Cardiac muscle cell (in vitro differentiated cells and primary cell): ENCODE measurements around the gene BBS12. TPM values are rescaled to one million over a fixed set of nuclear protein-coding genes. Genes with fewer than 3 reads are reported as not detected.

Source experiments
- DNase-seq, 2 donors: peaks; one replicate each; pipeline versions ENCODE4 v3.0.0 to v3.0.0-alpha.2; 2010 to 2017; ENCODE audit warnings: low read depth in 1 of 2, low spot score in 1 of 2
- H3K27ac ChIP-seq: fragments of 200-600 bp; sonication (generic); 2 replicates; pipeline ENCODE4 v1.5.1; 2016
- H3K27me3 ChIP-seq: fragments of 200-600 bp; sonication (generic); 2 replicates; pipeline ENCODE4 v1.6.0; 2016; ENCODE audit warnings: control low read depth
- H3K36me3 ChIP-seq: fragments of 200-600 bp; sonication (generic); 2 replicates; pipeline ENCODE4 v1.5.1; 2016; ENCODE audit warnings: control low read depth
- H3K4me1 ChIP-seq: fragments of 200-600 bp; sonication (generic); 2 replicates; pipeline ENCODE4 v1.8.1; 2017; ENCODE audit warnings: low read depth, mild to moderate bottlenecking, mixed run types
- H3K4me3 ChIP-seq: fragments of 200-600 bp; sonication (generic); 2 replicates; pipeline ENCODE4 v1.5.1; 2016; ENCODE audit warnings: mild to moderate bottlenecking
- H3K9me3 ChIP-seq: fragments of 200-600 bp; sonication (generic); 2 replicates; pipeline ENCODE4 v1.5.1; 2017; ENCODE audit warnings: low read depth, mild to moderate bottlenecking, control low read depth
- CTCF ChIP-seq: IDR thresholded peaks from 2 replicates; pipeline ENCODE4 v1.5.1; 2012; ENCODE audit warnings: low read depth, mild to moderate bottlenecking, low read length
- polyA plus RNA-seq: library from polyadenylated mRNA; unstranded; fragments of >200 nt; fragmentation: Nextera tagmentation; extraction: Ambion mirVana; gene quantifications from 2 replicates; pipeline ENCODE4 v1.2.1, GENCODE V29; 2016
- total RNA-seq: library from RNA; depleted of rRNA; stranded (reverse); fragments of >200 nt; gene quantifications from 2 replicates; pipeline ENCODE4 v1.2.3, GENCODE V29; 2016

Gene BBS12
- total and polyA plus RNA-seq, 2 experiments from 2014 or later = 4.9 to 7.4 TPM

GRCh38 chr4:122765692-122766352 is 33.3 kb downstream of the BBS12 start:
- Histone ChIP-seq H3K27ac (no peak overlapping the region), H3K36me3 (no peaks in the 10 kb centered on the region), H3K9me3 (no peaks in the 10 kb centered on the region), H3K4me1 (no peaks in the 10 kb centered on the region), H3K4me3 (no peak overlapping the region), H3K27me3 (no peaks in the 10 kb centered on the region)
- DNase-seq = peak in 1 of 2 donors; percentile 82
- no peak for TF ChIP-seq CTCF

GRCh38 chr4:122766353-122766705 is 33.8 kb downstream of the BBS12 start:
- DNase-seq = no peak
- Histone ChIP-seq H3K36me3 (no peaks in the 10 kb centered on the region), H3K4me1 (no peaks in the 10 kb centered on the region), H3K27ac (no peak overlapping the region), H3K9me3 (no peaks in the 10 kb centered on the region), H3K27me3 (no peaks in the 10 kb centered on the region), H3K4me3 (no peak overlapping the region)
- no peak for TF ChIP-seq CTCF

GRCh38 chr4:122766950-122767349 is 34.4 kb downstream of the BBS12 start:
- H3K9me3 ChIP-seq = no peaks in the 10 kb centered on the region
- TF ChIP-seq CTCF = no peak
- no peak overlapping the region for H3K27ac ChIP-seq
- no peaks in the 10 kb centered on the region for H3K36me3 ChIP-seq
- no peak for DNase-seq
- H3K27me3 ChIP-seq = no peaks in the 10 kb centered on the region
- no peak overlapping the region for H3K4me3 ChIP-seq
- H3K4me1 ChIP-seq = no peaks in the 10 kb centered on the region

- no peaks in the 10 kb centered on the region for H3K9me3 ChIP-seq
- H3K4me3 ChIP-seq = no peak overlapping the region
- no peak overlapping the region for H3K27ac ChIP-seq
- DNase-seq = no peak
- TF ChIP-seq CTCF = no peak
- no peaks in the 10 kb centered on the region for H3K27me3 ChIP-seq
- no peaks in the 10 kb centered on the region for H3K36me3 ChIP-seq
- H3K4me1 ChIP-seq = no peaks in the 10 kb centered on the region
These were observed 39.2 kb downstream of the BBS12 start for GRCh38 chr4:122771724-122772123.

- Histone ChIP-seq H3K4me3 (no peak overlapping the region), H3K9me3 (no peaks in the 10 kb centered on the region), H3K4me1 (no peaks in the 10 kb centered on the region), H3K36me3 (no peaks in the 10 kb centered on the region), H3K27me3 (no peaks in the 10 kb centered on the region), H3K27ac (no peak overlapping the region)
- TF ChIP-seq CTCF = no peak
- peak in 1 of 2 donors; percentile 39 for DNase-seq
These were observed 39.8 kb downstream of the BBS12 start for GRCh38 chr4:122772311-122772710.

GRCh38 chr4:122772986-122773385 is 40.5 kb downstream of the BBS12 start:
- no peak overlapping the region for H3K27ac ChIP-seq
- no peaks in the 10 kb centered on the region for H3K9me3 ChIP-seq
- no peak for DNase-seq
- TF ChIP-seq CTCF = no peak
- no peaks in the 10 kb centered on the region for H3K36me3 ChIP-seq
- H3K4me3 ChIP-seq = no peak overlapping the region
- H3K27me3 ChIP-seq = no peaks in the 10 kb centered on the region
- no peaks in the 10 kb centered on the region for H3K4me1 ChIP-seq
